GM18861 (cell line): ENCODE results near the gene PYGB.

Source experiments
- ATAC-seq: cut with Tn5 transposase; IDR thresholded peaks from one replicate; pipeline ENCODE4 v1.9.1; 2021; ENCODE audit not compliant: unreplicated experiment

PYGB gene

GRCh38 chr20:25247956-25248785 is at the start of gene PYGB:
Gene PYGB, plus strand, starts transcription at chr20:25248085. Its CDS starts 94 bp downstream, at chr20:25248179.
- ATAC-seq: peak; percentile 47

GRCh38 chr20:25198663-25199383 is 49.1 kb upstream of the PYGB start:
- no peak for ATAC-seq

DNA sequence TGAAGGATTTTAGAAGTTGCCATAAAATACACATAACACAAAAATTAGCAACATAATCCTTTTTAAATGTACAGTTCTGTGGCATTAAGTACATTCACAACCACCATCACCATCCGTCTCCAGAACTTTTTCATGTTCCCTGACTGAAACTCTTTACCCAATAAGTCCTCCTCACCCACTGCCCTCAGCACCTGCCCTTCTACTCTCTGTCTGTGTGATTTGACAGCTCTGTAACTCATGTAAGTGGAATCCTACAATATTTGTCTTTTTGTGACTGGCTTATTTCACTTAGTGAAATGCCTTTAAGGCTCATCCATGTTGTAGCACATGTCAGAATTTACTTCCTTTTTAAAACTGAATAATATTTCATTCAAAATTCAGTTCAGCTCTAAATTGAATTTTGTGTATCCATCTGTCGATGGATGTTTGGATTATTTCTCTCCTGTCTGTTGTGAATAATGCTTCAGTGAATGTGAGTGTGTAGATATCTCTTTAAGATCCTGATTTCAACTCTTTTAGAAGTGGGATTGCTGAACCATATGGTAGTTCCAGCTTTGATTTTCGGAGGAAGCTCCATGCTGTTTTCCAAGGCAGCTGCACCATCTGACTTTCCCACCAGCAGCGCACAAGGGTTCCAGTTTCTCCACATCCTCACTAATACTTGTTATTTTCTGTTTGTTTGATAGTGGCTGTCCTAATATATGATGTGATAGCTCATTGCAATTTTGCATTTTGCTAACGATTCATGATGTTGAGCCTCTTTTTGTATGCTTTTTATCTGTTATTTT is 48.2 kb upstream of the PYGB start:
- ATAC-seq: no peak

- ATAC-seq: no peak
Observed at GRCh38 chr20:25203089-25203488, 44.8 kb upstream of the PYGB start.

- no peak for ATAC-seq
Observed at GRCh38 chr20:25203871-25204320, 44.0 kb upstream of the PYGB start.

DNA sequence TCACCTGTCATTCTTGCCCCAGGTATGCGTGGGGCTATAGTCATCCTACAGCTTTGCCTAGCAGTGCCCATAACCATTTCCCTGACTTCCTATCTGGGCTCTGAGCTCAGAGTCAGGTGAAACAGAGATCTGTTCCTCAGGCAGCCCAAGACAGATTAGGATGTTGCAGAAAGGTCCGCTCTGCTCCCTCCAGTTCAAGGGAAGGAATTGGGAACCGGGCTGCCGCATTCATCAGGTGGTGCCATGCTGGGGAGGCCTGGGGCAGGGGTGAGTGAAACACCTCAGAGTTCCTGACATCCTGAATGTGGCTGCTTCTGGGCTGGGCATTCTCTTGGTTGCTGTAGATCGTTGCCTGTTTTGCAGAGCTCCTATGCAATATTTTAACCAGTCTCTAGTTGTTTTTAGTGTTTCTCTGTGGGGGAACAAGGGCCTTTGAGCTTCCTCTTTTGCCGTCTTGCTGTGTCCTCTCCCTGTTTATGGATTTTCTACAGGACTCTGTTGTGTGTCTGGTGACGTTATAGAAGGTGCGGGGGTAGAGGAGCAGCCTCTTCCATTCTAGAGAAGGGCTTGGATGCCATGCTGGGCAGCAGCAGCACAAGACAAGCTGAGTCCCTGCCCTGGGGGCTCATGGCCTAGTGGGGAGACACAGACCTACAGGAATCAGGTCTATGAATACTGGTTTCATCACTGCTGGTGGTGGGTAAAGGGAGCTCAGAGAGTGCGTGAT is 43.2 kb upstream of the PYGB start:
- no peak for ATAC-seq

DNA sequence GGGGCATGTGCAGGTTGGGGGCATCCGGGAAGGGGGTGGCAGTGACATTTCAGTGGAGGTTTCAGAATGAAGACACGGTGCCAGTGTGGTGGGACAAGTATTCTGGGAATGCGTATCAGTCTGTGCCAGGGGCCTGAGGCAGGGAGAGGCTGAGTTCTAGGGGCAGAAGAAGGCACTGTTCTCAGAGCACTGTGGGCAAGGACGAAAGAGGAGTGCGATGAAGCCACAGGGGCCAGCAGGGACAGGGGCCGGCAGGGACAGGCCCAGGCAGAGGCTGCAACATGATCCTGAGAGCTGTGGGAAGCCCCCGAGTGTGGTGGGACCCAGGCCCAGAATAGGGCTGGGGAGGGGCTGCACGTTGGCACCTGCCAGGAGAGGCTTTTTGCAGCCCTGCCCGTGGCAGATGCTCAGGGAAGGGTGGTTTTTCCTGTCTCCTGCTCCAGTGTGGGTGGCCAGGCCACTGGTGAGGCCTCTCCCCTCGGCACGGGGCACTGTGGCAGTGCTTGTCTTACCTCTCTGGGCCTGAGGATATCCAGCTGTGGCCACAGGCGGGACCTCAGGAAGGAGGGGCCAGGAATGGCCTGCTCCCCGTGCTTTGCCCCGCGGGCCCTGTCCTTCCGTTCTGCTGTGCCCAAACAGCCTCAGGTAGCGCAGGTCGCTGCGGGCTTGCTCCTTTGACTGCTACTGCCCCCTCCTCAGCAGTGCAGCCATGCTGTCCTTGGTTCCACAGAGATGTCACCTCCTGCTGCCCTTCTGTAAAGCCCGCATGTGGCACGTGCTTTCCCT is 42.4 kb upstream of the PYGB start:
- ATAC-seq: no peak

DNA sequence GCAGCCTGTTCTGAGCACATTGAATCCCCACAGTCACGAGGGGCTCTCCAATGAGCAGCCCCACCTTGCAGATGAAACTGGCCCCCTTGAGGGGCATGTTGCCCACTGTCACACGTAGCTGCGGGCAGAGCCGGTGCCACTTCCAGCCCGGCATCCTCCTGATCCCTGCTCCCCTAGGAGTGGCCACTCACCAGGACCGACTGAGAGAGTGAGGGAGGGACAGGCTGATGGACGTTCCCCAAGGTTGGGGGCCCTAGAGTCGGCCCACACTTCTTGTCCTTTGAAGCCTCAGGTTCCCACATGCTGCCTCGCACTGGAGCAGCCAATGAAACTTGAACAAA is 41.9 kb upstream of the PYGB start:
- ATAC-seq: no peak

DNA sequence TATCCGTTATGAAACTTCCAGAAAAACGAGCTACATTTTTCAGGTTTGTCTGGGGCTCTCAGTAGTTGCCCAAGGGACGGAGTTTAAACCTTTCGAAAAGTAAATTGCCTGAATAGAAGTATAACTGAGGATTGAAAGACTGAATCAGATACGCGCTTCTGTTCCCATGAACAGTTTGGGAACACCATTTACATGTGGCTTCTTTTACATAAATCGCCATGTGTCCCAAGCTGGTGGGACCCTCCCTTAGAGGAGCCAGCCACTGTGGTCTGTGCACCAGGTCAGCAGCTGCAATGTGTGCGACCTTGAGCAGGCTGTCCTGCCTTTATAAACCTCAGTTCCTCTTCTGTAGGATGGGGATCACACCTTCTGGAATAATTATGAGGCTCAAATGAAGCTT is 41.3 kb upstream of the PYGB start:
- no peak for ATAC-seq

DNA sequence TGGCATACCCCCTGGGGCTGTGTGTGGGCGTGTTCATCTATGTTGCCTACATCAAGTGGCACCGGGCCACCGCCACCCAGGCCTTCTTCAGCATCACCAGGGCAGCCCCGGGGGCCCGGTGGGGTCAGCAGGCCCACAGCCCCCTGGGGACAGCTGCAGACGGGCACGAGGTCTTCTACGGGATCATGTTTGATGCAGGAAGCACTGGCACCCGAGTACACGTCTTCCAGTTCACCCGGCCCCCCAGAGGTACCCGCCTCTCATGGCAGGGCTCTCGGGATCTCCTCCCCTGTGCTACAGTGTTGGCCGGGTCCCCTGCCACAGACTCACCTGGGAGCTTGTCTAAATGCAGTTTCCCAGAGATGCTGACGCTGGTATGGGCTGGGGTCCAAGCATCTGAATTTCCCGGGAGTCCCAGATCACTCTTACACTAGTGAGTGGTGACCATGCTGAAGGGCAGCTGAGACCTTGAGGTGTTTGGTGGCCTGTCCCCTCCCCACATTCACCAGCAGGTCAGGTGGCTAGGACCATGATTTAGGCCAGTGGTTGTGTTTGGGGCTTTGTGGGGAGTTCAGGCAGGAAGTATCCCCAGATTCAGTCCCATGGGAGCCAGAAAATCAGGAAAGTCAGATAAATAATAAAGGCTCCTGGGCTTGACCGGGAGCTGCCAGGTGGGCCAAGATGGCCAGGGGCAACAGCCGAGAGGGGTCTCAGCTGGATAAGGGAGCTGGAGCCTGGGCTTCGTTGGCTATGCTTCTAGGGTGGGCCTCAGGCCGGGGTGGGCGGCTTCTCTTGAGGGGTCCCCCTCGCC is 40.5 kb upstream of the PYGB start:
- ATAC-seq: no peak

GRCh38 chr20:25207960-25208534 is 39.8 kb upstream of the PYGB start:
- ATAC-seq: no peak

GRCh38 chr20:25209400-25209799 is 38.5 kb upstream of the PYGB start:
- ATAC-seq: no peak

GRCh38 chr20:25209911-25210310 is 38.0 kb upstream of the PYGB start:
- no peak for ATAC-seq

DNA sequence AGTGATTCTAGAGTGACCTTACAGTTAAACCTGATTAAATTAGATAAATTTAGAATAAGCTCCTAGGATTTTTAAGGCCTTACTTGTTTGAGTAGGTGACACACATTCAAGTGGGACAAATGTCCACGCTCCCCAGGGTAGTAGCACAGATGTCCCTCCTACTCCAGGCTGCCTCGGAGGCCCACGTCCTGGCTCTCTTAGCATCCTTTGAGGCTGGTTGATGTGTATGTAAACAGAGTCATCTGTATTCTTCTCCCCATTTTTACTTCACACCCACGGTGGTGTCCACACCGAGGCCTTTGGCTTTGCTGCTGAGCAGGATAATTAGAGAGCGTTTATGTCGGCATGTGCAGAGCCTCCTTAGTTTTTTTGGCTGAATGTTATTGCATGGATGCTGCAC is 36.6 kb upstream of the PYGB start:
- no peak for ATAC-seq

- no peak for ATAC-seq
Observed at GRCh38 chr20:25212242-25212641, 35.6 kb upstream of the PYGB start.

DNA sequence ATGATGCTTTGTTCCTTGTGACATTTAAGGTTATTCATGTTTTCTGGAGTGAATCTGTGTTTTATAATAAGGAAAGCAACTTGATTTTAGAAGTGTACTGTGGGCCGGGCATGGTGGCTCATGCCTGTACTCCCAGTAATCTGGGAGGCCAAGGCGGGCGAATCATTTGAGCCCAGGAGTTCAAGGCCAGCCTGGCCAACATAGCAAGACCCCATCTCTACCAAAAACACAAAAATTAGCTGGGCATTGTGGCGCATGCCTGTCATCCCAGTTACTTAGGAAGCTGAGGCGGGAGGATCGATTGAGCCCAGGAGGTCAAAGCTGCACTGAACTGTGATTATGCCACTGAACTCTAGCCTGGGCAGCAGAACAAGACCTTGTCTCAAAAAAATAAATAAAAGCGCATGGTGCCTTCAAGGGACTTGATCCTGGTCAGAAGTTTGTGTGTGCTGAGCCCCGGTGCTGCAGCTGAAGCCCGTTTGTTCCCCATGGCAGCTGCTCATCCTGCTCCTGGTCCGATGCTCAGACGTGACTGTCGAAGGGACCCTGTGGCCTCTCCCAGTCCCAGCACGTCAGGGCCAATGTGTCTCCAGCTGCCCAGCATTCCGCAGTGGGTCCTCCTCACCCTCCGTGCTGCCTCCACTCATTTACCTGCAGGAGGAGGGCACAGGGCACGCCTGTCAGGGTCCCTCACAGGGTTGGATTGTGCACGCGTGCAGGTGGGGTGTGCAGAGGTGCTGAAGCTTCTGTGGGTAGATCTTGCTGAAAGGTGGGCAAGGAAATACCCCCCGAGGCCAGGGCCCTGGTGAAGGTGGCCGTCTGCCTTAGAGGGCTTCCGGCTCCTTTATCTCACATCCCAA is 34.1 kb upstream of the PYGB start:
- ATAC-seq: no peak

DNA sequence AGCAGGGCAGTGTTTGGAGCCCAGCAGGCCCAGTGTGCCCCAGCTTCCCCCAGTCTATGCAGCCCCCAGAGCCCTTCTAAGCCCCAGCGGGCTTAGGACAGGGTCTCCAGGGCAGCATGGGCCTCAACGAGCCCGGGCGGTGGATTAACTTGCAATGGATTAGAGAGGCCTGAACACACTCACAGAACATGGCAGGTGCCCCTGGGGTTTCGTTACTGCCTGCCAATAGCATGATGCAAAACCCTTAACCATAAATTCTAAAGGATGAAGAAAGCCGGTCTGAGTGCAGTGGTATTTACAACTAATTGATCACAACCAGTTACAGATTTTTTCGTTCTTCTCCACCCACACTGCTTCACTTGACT is 33.5 kb upstream of the PYGB start:
- ATAC-seq: no peak

- ATAC-seq: no peak
Observed at GRCh38 chr20:25214819-25215218, 33.1 kb upstream of the PYGB start.
